Measurements from ENCODE around the gene SLC13A2. TPM values are rescaled to one million over a fixed set of nuclear protein-coding genes. Genes with fewer than 3 reads are reported as not detected.
"Not testable (repeated sequence)": the region's sequence is repeated elsewhere in the genome, so short reads cannot be mapped to it uniquely, and the experiment has no call there.

Gene SLC13A2
- total RNA-seq, 2 donors from 2014 or later: 1.8 TPM; not detected in 1

GRCh38 chr17:28521311-28522085 is 48.1 kb downstream of the SLC13A2 start:
- no peak for DNase-seq
- TF ChIP-seq POLR2A (IDR thresholded peaks at IDR 0.05) (no peak), CTCF (IDR thresholded peaks at IDR 0.05) (no peak)
- ATAC-seq: no peak
- peaks cover 21% of the 10 kb centered on the region for H3K4me1 ChIP-seq
- H3K36me3 ChIP-seq (replicated peaks in 1 of 2; ENCODE audit: insufficient read depth in 1 of 2, low read depth in 2 of 2): no peaks in the 10 kb centered on the region
- H3K9me3 ChIP-seq: no peaks in the 10 kb centered on the region
- H3K4me3 ChIP-seq: no peak overlapping the region
- no peak overlapping the region for H3K27ac ChIP-seq
- WGBS, 2 donors: 77 to 82% methylated on average over 9 to 14 of the region's 21 CpGs
- H3K27me3 ChIP-seq: no peaks in the 10 kb centered on the region
- intact Hi-C loops (cut with DNase I): no loop called here

GRCh38 chr17:28522281-28522680 is 48.8 kb downstream of the SLC13A2 start:
- H3K27me3 ChIP-seq; H3K27ac ChIP-seq; intact Hi-C loops (cut with DNase I); DNase-seq; H3K36me3 ChIP-seq (replicated peaks in 1 of 2; ENCODE audit: insufficient read depth in 1 of 2, low read depth in 2 of 2); H3K4me3 ChIP-seq; H3K9me3 ChIP-seq; ATAC-seq: not testable (repeated sequence)
- H3K4me1 ChIP-seq: peaks cover 24% of the 10 kb centered on the region
- WGBS, 2 donors: 80 to 94% methylated on average over 4 of the region's 4 CpGs

- ATAC-seq (no peak), DNase-seq (no peak)
- TF ChIP-seq CTCF (IDR thresholded peaks at IDR 0.05) (no peak), POLR2A (IDR thresholded peaks at IDR 0.05) (no peak)
- Histone ChIP-seq H3K27me3 (no peaks in the 10 kb centered on the region), H3K27ac (no peak overlapping the region), H3K9me3 (no peaks in the 10 kb centered on the region), H3K36me3 (replicated peaks in 1 of 2; ENCODE audit: insufficient read depth in 1 of 2, low read depth in 2 of 2) (no peaks in the 10 kb centered on the region), H3K4me1 (peaks cover 33% of the 10 kb centered on the region), H3K4me3 (no peak overlapping the region)
- WGBS, 2 donors: 84 to 91% methylated on average over 4 to 6 of the region's 6 CpGs
- intact Hi-C loops (cut with DNase I): no loop called here
Measured at GRCh38 chr17:28523186-28523585, 49.7 kb downstream of the SLC13A2 start.

- Histone ChIP-seq H3K27ac (no peak overlapping the region), H3K4me1 (peaks cover 33% of the 10 kb centered on the region), H3K4me3 (no peak overlapping the region), H3K9me3 (no peaks in the 10 kb centered on the region), H3K27me3 (no peaks in the 10 kb centered on the region), H3K36me3 (replicated peaks in 1 of 2; ENCODE audit: insufficient read depth in 1 of 2, low read depth in 2 of 2) (no peaks in the 10 kb centered on the region)
- no peak for DNase-seq
- intact Hi-C loops (cut with DNase I): no loop called here
- 88 to 100% methylated on average over 2 to 15 of the region's 15 CpGs for WGBS, 2 donors
- TF ChIP-seq POLR2A (IDR thresholded peaks at IDR 0.05) (no peak), CTCF (IDR thresholded peaks at IDR 0.05) (no peak)
- ATAC-seq: no peak
Measured at GRCh38 chr17:28523876-28524275, 50.4 kb downstream of the SLC13A2 start.

- intact Hi-C loops (cut with DNase I): no loop called here
- H3K36me3 ChIP-seq (replicated peaks in 1 of 2; ENCODE audit: insufficient read depth in 1 of 2, low read depth in 2 of 2): no peaks in the 10 kb centered on the region
- no peaks in the 10 kb centered on the region for H3K9me3 ChIP-seq
- 78 to 84% methylated on average over 25 of the region's 25 CpGs for WGBS, 2 donors
- no peaks in the 10 kb centered on the region for H3K27me3 ChIP-seq
- H3K4me1 ChIP-seq: peaks cover 33% of the 10 kb centered on the region
- H3K4me3 ChIP-seq: no peak overlapping the region
- ATAC-seq (peak; percentile 83), DNase-seq (peak; percentile 51 to 89 (median 70))
- peak in 1 of 7 experiments; percentile 0 for TF ChIP-seq CTCF (IDR thresholded peaks at IDR 0.05)
- TF ChIP-seq POLR2A (IDR thresholded peaks at IDR 0.05): no peak
- peak overlapping the region; percentile 13 to 69 (median 62) for H3K27ac ChIP-seq
Measured at GRCh38 chr17:28524476-28525424, 51.3 kb downstream of the SLC13A2 start.

All from body of pancreas (tissue), 4 donors.